ENCODE data around the gene HERPUD1. TPM values are rescaled to one million over a fixed set of nuclear protein-coding genes. Genes with fewer than 3 reads are reported as not detected.

The HERPUD1 gene
- total RNA-seq, 1 donor from 2014 or later = 60.8 TPM

DNA sequence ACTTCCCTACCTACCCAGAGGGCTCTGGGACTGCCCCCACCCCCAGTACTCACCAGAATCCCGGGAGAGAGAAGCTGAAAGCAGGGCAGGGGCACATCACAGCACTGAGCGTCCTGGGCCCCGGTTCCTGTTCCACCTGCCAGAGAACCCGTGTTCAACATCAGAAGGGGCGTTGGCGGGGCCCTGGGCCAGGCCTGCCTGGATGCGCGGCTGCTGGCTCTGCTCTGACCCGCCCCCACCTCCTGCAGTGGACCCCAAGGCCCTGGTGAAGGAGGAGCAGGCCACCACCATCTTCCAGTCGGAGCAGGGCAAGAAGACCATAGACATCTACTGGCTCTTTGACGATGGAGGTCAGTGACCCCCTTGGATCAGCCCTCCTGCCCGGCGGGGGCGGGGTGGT, 39.2 kb upstream of the HERPUD1 start:
- Mint-ChIP-seq H3K36me3 (ENCODE audit: low read depth, unreplicated experiment) (peaks cover 2% of the 10 kb centered on the region), H3K27me3 (ENCODE audit: unreplicated experiment) (peaks cover 6% of the 10 kb centered on the region), H3K27ac (ENCODE audit: unreplicated experiment) (no peak overlapping the region), H3K9me3 (ENCODE audit: unreplicated experiment) (no peaks in the 10 kb centered on the region), H3K4me3 (ENCODE audit: unreplicated experiment) (no peak overlapping the region), H3K4me1 (ENCODE audit: unreplicated experiment) (no peaks in the 10 kb centered on the region)
- no peak for DNase-seq (ENCODE audit: low spot score)
- TF ChIP-seq, protein P1, sequence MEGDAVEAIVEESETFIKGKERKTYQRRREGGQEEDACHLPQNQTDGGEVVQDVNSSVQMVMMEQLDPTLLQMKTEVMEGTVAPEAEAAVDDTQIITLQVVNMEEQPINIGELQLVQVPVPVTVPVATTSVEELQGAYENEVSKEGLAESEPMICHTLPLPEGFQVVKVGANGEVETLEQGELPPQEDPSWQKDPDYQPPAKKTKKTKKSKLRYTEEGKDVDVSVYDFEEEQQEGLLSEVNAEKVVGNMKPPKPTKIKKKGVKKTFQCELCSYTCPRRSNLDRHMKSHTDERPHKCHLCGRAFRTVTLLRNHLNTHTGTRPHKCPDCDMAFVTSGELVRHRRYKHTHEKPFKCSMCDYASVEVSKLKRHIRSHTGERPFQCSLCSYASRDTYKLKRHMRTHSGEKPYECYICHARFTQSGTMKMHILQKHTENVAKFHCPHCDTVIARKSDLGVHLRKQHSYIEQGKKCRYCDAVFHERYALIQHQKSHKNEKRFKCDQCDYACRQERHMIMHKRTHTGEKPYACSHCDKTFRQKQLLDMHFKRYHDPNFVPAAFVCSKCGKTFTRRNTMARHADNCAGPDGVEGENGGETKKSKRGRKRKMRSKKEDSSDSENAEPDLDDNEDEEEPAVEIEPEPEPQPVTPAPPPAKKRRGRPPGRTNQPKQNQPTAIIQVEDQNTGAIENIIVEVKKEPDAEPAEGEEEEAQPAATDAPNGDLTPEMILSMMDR (IDR thresholded peaks at IDR 0.05; ENCODE audit: unreplicated experiment) = no peak

DNA sequence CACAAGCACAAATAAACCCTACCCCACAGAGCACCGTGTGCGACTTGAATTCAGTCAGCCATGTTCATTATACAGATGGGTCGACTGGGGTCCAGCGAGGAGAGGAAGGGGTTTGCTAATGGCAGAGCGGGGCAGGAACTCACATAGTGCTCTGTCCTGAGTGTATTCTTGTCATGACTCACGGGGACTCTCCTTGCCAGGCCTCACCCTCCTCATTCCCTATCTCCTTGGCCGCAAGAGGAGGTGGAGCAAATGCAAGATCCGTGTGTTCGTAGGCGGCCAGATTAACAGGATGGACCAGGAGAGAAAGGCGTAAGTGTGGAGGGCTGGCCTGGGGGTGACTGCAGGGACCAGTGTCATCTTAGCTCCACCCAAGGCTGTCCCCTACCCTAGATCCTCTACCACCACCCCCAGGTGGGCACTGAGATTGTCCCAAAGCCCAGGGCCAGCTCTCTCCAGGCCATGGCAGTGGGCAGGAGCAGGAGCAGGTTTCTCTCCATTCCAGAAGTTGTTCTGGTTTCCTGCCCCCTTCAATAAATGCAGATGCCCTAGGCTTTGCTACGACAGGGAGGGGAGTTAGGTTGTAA, 37.5 kb upstream of the HERPUD1 start:
- Mint-ChIP-seq H3K4me1 (ENCODE audit: unreplicated experiment) (peaks cover 3% of the 10 kb centered on the region), H3K4me3 (ENCODE audit: unreplicated experiment) (no peak overlapping the region), H3K27me3 (ENCODE audit: unreplicated experiment) (peaks cover 6% of the 10 kb centered on the region), H3K9me3 (ENCODE audit: unreplicated experiment) (no peaks in the 10 kb centered on the region), H3K36me3 (ENCODE audit: low read depth, unreplicated experiment) (no peaks in the 10 kb centered on the region), H3K27ac (ENCODE audit: unreplicated experiment) (no peak overlapping the region)
- TF ChIP-seq, protein P1 (IDR thresholded peaks at IDR 0.05; ENCODE audit: unreplicated experiment) = no peak
- DNase-seq (ENCODE audit: low spot score) = no peak

DNA sequence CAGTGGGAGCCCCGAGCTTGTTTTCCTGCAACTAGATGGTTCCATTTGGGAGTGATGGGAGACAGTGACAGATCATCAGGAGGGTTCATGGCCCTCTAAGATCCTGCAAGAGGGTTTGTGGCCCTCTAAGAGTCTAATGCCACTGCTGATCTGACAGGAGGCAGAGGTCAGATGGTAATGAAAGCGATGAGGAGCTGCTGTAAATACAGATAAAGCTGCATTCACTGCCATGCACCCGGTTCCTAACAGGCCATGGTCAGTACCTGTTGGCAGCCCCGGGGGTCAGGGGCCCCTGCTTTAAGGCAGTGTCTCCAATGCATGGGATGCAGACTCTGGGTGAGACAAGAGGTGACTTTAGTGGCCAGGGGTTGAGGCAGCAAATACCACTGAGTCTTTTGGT, 36.1 kb upstream of the HERPUD1 start:
- Mint-ChIP-seq H3K27ac (ENCODE audit: unreplicated experiment) (no peak overlapping the region), H3K4me1 (ENCODE audit: unreplicated experiment) (peaks cover 10% of the 10 kb centered on the region), H3K4me3 (ENCODE audit: unreplicated experiment) (no peak overlapping the region), H3K9me3 (ENCODE audit: unreplicated experiment) (no peaks in the 10 kb centered on the region), H3K36me3 (ENCODE audit: low read depth, unreplicated experiment) (no peaks in the 10 kb centered on the region), H3K27me3 (ENCODE audit: unreplicated experiment) (peaks cover 6% of the 10 kb centered on the region)
- TF ChIP-seq, protein P1 (IDR thresholded peaks at IDR 0.05; ENCODE audit: unreplicated experiment) = no peak
- DNase-seq (ENCODE audit: low spot score) = no peak

DNA sequence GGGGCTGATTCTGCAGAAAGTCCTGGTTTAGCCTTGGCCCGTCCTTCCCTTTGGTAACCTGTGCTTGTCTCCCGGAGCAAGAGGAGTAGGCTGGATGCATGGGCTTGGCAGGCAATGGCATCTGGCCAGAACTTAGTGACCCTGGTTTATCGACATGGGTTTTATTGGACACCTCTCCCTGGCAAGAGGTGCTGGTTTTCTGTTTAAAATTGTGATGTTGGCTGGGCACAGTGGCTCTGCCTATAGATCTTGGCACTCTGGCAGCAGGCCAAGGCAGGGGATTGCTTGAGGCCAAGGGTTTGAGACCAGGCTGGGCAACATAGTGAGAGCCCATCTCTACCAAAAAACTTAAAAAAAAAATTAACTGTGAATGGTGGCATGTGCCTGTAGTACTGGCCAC, 35.7 kb upstream of the HERPUD1 start:
- Mint-ChIP-seq H3K36me3 (ENCODE audit: low read depth, unreplicated experiment) (no peaks in the 10 kb centered on the region), H3K27me3 (ENCODE audit: unreplicated experiment) (peaks cover 4% of the 10 kb centered on the region), H3K27ac (ENCODE audit: unreplicated experiment) (no peak overlapping the region), H3K9me3 (ENCODE audit: unreplicated experiment) (no peaks in the 10 kb centered on the region), H3K4me1 (ENCODE audit: unreplicated experiment) (peaks cover 10% of the 10 kb centered on the region), H3K4me3 (ENCODE audit: unreplicated experiment) (no peak overlapping the region)
- TF ChIP-seq, protein P1 (IDR thresholded peaks at IDR 0.05; ENCODE audit: unreplicated experiment) = no peak
- DNase-seq (ENCODE audit: low spot score) = no peak

DNA sequence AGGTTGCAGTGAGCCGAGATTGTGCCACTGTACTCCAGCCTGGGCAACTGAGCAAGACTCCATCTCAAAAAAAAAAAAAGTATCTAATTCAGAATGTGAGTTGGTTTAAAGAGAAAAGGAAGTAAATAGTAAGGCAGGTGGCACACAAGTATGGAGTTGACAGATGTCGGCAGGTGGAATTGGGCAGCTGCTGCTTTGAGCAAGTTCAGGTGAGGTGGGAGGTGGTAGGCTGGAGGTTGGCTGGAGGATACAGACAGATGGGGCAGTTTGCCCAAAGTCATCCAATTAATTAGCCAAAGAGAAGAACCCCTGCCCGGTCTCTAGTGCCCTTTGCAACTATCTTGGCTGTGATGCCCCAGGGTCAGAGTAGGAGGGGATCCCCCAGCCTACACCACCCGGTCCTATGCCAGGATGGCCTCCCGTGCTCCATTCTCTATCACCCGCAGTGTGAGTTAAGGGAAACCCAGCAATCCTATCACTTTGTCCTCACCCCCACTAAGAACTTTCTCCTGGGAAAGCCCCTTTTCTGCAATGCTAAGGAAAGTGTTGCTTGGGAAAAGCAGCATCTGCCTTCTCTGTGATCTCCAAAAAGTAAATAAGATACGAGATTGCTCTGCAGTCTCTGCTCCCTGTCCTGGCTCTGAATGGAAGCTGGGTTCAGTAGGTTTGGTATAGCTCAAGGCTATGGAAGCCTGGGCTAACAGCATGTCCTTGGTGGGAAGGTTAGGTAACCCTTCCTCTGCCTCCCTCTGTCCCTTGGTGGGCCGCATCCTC, 34.7 kb upstream of the HERPUD1 start:
- TF ChIP-seq, protein P1 (IDR thresholded peaks at IDR 0.05; ENCODE audit: unreplicated experiment) = no peak
- Mint-ChIP-seq H3K27ac (ENCODE audit: unreplicated experiment) (no peak overlapping the region), H3K4me1 (ENCODE audit: unreplicated experiment) (peaks cover 10% of the 10 kb centered on the region), H3K36me3 (ENCODE audit: low read depth, unreplicated experiment) (no peaks in the 10 kb centered on the region), H3K4me3 (ENCODE audit: unreplicated experiment) (no peak overlapping the region), H3K9me3 (ENCODE audit: unreplicated experiment) (no peaks in the 10 kb centered on the region), H3K27me3 (ENCODE audit: unreplicated experiment) (peaks cover 5% of the 10 kb centered on the region)
- DNase-seq (ENCODE audit: low spot score) = no peak
